ENCODE data around the gene SPATA2L. TPM values are rescaled to one million over a fixed set of nuclear protein-coding genes. Genes with fewer than 3 reads are reported as not detected.

SPATA2L gene
- total and polyA plus RNA-seq, 10 donors: 4.6 to 16.9 (median 10.3) TPM

DNA sequence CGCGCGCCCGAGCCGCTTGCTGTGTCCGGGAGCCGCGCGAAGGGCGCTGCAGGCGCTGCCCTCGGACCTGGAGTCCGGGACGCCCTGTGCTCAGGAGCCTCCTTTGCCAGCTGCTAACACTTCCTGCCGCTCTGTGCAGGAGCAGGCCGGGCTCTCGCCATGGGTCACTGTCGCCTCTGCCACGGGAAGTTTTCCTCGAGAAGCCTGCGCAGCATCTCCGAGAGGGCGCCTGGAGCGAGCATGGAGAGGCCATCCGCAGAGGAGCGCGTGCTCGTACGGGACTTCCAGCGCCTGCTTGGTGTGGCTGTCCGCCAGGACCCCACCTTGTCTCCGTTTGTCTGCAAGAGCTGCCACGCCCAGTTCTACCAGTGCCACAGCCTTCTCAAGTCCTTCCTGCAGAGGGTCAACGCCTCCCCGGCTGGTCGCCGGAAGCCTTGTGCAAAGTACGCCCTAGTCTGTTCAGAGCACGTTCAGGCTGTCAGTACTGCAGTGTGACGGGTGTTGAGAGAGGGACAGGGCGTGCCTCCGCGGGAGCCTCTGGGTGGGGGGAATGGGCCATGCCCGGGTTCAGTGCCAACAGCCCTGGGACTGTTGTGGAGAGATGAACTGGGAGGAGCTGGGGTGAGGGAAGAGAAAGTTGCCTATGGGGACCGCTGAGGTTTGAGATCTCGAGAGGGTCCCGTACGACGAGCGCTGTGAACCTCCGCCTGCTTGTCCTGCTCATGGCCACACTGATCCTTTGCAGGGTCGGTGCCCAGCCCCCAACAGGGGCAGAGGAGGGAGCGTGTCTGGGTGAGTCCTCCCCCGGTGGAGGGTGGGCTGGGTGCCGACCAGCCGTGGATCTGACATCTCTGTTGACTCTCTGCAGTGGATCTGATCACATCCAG, 21.1 kb upstream of the SPATA2L start:
- Histone ChIP-seq H3K4me3 (peak overlapping the region; percentile 66 to 99 (median 96)), H3K27me3 (replicated peaks in 1 of 7) (no peaks in the 10 kb centered on the region), H3K27ac (peak overlapping the region; percentile 91 to 100 (median 98)), H3K9me3 (no peaks in the 10 kb centered on the region), H3K4me1 (peaks cover 31 to 87% (median 65%) of the 10 kb centered on the region in 6 donors), H3K36me3 (peaks cover 0 to 51% (median 41%) of the 10 kb centered on the region in 6 donors)
- intact Hi-C loops (cut with DNase I; ENCODE audit: low total_unique reads): no loop called here
- 9 to 14% (median 10%) methylated on average over 43 to 56 of the region's 56 CpGs for WGBS, 5 donors
- DNase-seq: peak; percentile 96
- TF ChIP-seq, protein P1, sequence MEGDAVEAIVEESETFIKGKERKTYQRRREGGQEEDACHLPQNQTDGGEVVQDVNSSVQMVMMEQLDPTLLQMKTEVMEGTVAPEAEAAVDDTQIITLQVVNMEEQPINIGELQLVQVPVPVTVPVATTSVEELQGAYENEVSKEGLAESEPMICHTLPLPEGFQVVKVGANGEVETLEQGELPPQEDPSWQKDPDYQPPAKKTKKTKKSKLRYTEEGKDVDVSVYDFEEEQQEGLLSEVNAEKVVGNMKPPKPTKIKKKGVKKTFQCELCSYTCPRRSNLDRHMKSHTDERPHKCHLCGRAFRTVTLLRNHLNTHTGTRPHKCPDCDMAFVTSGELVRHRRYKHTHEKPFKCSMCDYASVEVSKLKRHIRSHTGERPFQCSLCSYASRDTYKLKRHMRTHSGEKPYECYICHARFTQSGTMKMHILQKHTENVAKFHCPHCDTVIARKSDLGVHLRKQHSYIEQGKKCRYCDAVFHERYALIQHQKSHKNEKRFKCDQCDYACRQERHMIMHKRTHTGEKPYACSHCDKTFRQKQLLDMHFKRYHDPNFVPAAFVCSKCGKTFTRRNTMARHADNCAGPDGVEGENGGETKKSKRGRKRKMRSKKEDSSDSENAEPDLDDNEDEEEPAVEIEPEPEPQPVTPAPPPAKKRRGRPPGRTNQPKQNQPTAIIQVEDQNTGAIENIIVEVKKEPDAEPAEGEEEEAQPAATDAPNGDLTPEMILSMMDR (IDR thresholded peaks at IDR 0.05 in 8 of 11, conservative IDR thresholded peaks at IDR 0.05 in 3 of 11): no peak
- no peak for TF ChIP-seq POLR2A (IDR thresholded peaks at IDR 0.05)
- TF ChIP-seq POLR2AphosphoS5 (IDR thresholded peaks at IDR 0.05): peak; percentile 69 to 84 (median 72)

DNA sequence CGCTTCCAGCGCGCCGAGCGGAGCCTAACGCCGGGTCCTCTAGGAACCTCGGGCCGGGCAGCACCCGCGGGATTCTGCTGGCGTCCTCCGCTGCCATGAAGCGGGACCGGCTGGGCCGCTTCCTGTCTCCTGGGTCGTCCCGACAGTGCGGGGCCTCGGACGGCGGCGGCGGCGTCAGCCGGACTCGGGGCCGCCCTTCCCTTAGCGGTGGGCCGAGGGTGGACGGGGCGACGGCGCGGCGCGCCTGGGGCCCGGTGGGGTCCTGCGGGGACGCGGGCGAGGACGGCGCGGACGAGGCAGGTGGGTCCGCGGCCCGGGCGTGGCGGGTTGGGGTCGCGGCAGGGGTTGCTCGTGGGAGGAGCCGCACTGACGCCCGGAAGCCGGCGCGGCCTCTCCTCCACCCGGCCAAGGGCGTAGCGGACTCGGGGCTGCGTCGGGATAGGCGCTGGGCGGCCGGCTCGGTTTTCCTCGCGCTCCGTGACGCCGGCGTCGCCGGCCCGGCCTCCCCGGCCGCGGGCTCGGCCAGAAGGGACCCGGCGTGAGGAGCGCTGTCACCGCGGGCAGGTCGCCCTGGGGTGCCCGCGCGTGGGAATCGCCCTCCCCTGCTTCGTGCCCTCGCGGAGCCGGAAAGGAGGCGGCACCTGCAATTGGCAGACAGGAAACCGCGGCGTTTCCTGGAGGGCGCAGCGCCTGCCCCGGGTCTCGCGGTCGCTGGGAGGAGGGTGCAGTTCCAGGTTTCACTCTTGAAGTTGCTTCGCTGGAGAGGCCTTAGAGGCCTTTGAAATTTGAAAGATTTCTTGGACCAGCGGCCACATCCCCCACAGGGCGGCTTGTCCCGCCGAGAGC, 20.3 kb upstream of the SPATA2L start:
- H3K27ac ChIP-seq: peak overlapping the region; percentile 91 to 100 (median 98)
- H3K36me3 ChIP-seq: peaks cover 0 to 42% (median 32%) of the 10 kb centered on the region in 6 donors
- H3K4me3 ChIP-seq: peak overlapping the region; percentile 66 to 99 (median 96)
- TF ChIP-seq POLR2A (IDR thresholded peaks at IDR 0.05) (peak in 2 of 3 donors; percentile 31 to 53), POLR2AphosphoS5 (IDR thresholded peaks at IDR 0.05) (peak; percentile 90 to 95 (median 91))
- TF ChIP-seq, protein P1 (IDR thresholded peaks at IDR 0.05 in 8 of 11, conservative IDR thresholded peaks at IDR 0.05 in 3 of 11): peak in 4 of 11 experiments; percentile 8 to 23 (median 19)
- WGBS, 5 donors: 0 to 1% (median 0%) methylated on average over 30 to 112 of the region's 112 CpGs
- intact Hi-C loops (cut with DNase I; ENCODE audit: low total_unique reads): no loop called here
- DNase-seq: peak; percentile 97
- H3K4me1 ChIP-seq: peaks cover 31 to 79% (median 59%) of the 10 kb centered on the region in 6 donors
- H3K27me3 ChIP-seq (replicated peaks in 1 of 7): no peaks in the 10 kb centered on the region
- H3K9me3 ChIP-seq: no peaks in the 10 kb centered on the region

DNA sequence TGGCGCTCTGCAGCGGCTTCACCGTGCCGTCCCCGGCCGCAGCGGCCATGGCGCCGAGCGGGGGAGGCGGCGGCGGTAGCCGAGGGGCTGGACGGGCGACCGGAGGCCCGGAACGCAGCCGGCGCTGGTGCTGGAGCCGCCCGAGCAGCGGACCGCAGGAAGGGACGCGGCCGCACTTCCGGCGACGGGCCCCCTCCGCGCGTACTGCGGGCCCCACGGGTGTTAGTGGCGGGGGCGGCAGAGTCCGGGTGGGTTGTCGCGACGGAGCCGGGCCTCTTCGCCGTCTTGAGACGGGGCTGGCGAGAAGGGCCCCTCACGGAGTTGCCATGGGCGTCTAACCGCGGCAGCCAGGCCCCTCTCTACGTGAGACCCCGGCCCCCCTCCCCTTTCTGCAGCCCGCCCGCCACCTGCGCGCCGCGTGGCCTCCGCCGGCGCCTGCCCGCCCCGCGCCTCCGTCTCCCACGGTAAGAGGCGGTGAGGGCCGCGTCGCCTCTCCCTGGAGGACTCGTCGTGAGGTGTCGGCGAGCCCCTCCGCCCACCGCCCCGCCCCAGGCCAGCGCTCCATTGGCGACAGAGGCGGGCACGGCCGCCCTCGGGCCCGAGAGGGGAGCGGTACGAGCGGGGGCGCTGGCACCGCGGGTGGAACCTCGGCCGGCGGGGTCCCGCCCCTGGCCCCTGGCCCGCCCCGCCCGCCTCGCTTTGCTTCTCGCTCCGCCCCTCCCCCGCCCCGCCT, 19.5 kb upstream of the SPATA2L start, which contains the start of the genes VPS9D1 and ZNF276:
VPS9D1 (minus strand) TSS at position 86 of the 733 bp plus-strand sequence; CDS start at position 49, 37 bp downstream.
ZNF276 (plus strand) TSS at position 725 of the 733 bp plus-strand sequence. CDS start 104 bp downstream, outside the sequence.
- 0 to 1% (median 0%) methylated on average over 14 to 103 of the region's 103 CpGs for WGBS, 5 donors
- Histone ChIP-seq H3K9me3 (no peaks in the 10 kb centered on the region), H3K4me3 (peak within 1 kb of the TSS; percentile 66 to 99 (median 96)), H3K4me1 (peaks cover 31 to 71% (median 56%) of the 10 kb centered on the region in 6 donors), H3K36me3 (peaks cover 0 to 39% (median 26%) of the 10 kb centered on the region in 6 donors), H3K27me3 (replicated peaks in 1 of 7) (no peaks in the 10 kb centered on the region), H3K27ac (peak within 1 kb of the TSS; percentile 91 to 100 (median 98))
- intact Hi-C loops (cut with DNase I; ENCODE audit: low total_unique reads): no loop called here
- TF ChIP-seq, protein P1 (IDR thresholded peaks at IDR 0.05 in 8 of 11, conservative IDR thresholded peaks at IDR 0.05 in 3 of 11): peak in 2 of 11 experiments; percentile 8 to 26
- TF ChIP-seq POLR2A (IDR thresholded peaks at IDR 0.05): peak in 2 of 3 donors; percentile 44 to 53
- TF ChIP-seq POLR2AphosphoS5 (IDR thresholded peaks at IDR 0.05): peak; percentile 80 to 87 (median 81)
- peak; percentile 97 for DNase-seq
